Smooth muscle cell of the brain vasculature (primary cell): ENCODE data around the gene TSEN34.
"Not testable (repeated sequence)": the region's sequence is repeated elsewhere in the genome, so short reads cannot be mapped to it uniquely, and the experiment has no call there.

Experiments
- DNase-seq: peaks from one replicate; pipeline ENCODE4 v3.0.0-alpha.2; 2012; ENCODE audit warnings: low read depth, low spot score

TSEN34 gene

GRCh38 chr19:54208784-54209057, 17.6 kb downstream of the TSEN34 start:
- no peak for DNase-seq

GRCh38 chr19:54209058-54209810, 18.1 kb downstream of the TSEN34 start:
- DNase-seq = no peak

GRCh38 chr19:54209811-54210494, 18.8 kb downstream of the TSEN34 start:
- DNase-seq = peak; percentile 94

- no peak for DNase-seq
These were observed 20.1 kb downstream of the TSEN34 start for GRCh38 chr19:54211235-54211634.

GRCh38 chr19:54214217-54214616, 23.1 kb downstream of the TSEN34 start:
- DNase-seq = not testable (repeated sequence)

GRCh38 chr19:54214734-54215133, 23.6 kb downstream of the TSEN34 start:
- not testable (repeated sequence) for DNase-seq

- no peak for DNase-seq
These were observed 25.8 kb downstream of the TSEN34 start for GRCh38 chr19:54216869-54217268.

- DNase-seq = not testable (repeated sequence)
These were observed 26.6 kb downstream of the TSEN34 start for GRCh38 chr19:54217517-54218247.

GRCh38 chr19:54218259-54218658, 27.2 kb downstream of the TSEN34 start:
- DNase-seq = no peak

GRCh38 chr19:54218960-54219661, 28.0 kb downstream of the TSEN34 start:
- DNase-seq = no peak

GRCh38 chr19:54219702-54220101, 28.6 kb downstream of the TSEN34 start:
- not testable (repeated sequence) for DNase-seq

- not testable (repeated sequence) for DNase-seq
These were observed 30.8 kb downstream of the TSEN34 start for GRCh38 chr19:54221947-54222346.

- not testable (repeated sequence) for DNase-seq
These were observed 31.6 kb downstream of the TSEN34 start, which contains the start of gene LILRB3 for GRCh38 chr19:54222474-54223276. TSS of gene LILRB3 (minus strand) at chr19:54223007. CDS start at chr19:54222976, 31 bp downstream.

- DNase-seq = not testable (repeated sequence)
These were observed 32.3 kb downstream of the TSEN34 start for GRCh38 chr19:54223277-54223936.

GRCh38 chr19:54223937-54224281, 32.8 kb downstream of the TSEN34 start:
- not testable (repeated sequence) for DNase-seq

GRCh38 chr19:54224619-54225018, 33.5 kb downstream of the TSEN34 start:
- DNase-seq = not testable (repeated sequence)

GRCh38 chr19:54229146-54229545, 38.0 kb downstream of the TSEN34 start:
- DNase-seq = no peak

- no peak for DNase-seq
These were observed 38.9 kb downstream of the TSEN34 start for GRCh38 chr19:54230031-54230430.

- DNase-seq = peak; percentile 32
These were observed 40.2 kb downstream of the TSEN34 start for GRCh38 chr19:54231077-54231931.

GRCh38 chr19:54233941-54234340, 42.8 kb downstream of the TSEN34 start:
- no peak for DNase-seq
